ENCODE measurements around the gene MYO3A.
"Not testable (repeated sequence)": the region's sequence is repeated elsewhere in the genome, so short reads cannot be mapped to it uniquely, and the experiment has no call there.

The MYO3A gene

GRCh38 chr10:26081459-26081858, 147.4 kb downstream of the MYO3A start:
- DNase-seq (ENCODE audit: low read depth in 2 of 2) = no peak

GRCh38 chr10:26085549-26085948, 151.5 kb downstream of the MYO3A start:
- no peak for DNase-seq (ENCODE audit: low read depth in 2 of 2)

- DNase-seq (ENCODE audit: low read depth in 2 of 2) = no peak
Measured at GRCh38 chr10:26087666-26088065, 153.6 kb downstream of the MYO3A start.

- DNase-seq (ENCODE audit: low read depth in 2 of 2) = no peak
Measured at GRCh38 chr10:26090026-26090425, 156.0 kb downstream of the MYO3A start.

- no peak for DNase-seq (ENCODE audit: low read depth in 2 of 2)
Measured at GRCh38 chr10:26090762-26091161, 156.7 kb downstream of the MYO3A start.

- DNase-seq (ENCODE audit: low read depth in 2 of 2) = no peak
Measured at GRCh38 chr10:26093229-26093628, 159.2 kb downstream of the MYO3A start.

- DNase-seq (ENCODE audit: low read depth in 2 of 2) = no peak
Measured at GRCh38 chr10:26095781-26096180, 161.8 kb downstream of the MYO3A start.

GRCh38 chr10:26097549-26097948, 163.5 kb downstream of the MYO3A start:
- DNase-seq (ENCODE audit: low read depth in 2 of 2) = not testable (repeated sequence)

- DNase-seq (ENCODE audit: low read depth in 2 of 2) = no peak
Measured at GRCh38 chr10:26112532-26112931, 178.5 kb downstream of the MYO3A start.

GRCh38 chr10:26138613-26139012, 204.6 kb downstream of the MYO3A start:
- DNase-seq (ENCODE audit: low read depth in 2 of 2) = no peak

- DNase-seq (ENCODE audit: low read depth in 2 of 2) = no peak
Measured at GRCh38 chr10:26156019-26156418, 222.0 kb downstream of the MYO3A start.

GRCh38 chr10:26157734-26158133, 223.7 kb downstream of the MYO3A start:
- DNase-seq (ENCODE audit: low read depth in 2 of 2) = no peak

GRCh38 chr10:26169466-26169865, 235.4 kb downstream of the MYO3A start:
- no peak for DNase-seq (ENCODE audit: low read depth in 2 of 2)

GRCh38 chr10:26172131-26172530, 238.1 kb downstream of the MYO3A start:
- DNase-seq (ENCODE audit: low read depth in 2 of 2) = no peak

- DNase-seq (ENCODE audit: low read depth in 2 of 2) = no peak
Measured at GRCh38 chr10:26173837-26174236, 239.8 kb downstream of the MYO3A start.

GRCh38 chr10:26177341-26177740, 243.3 kb downstream of the MYO3A start:
- DNase-seq (ENCODE audit: low read depth in 2 of 2) = no peak

GRCh38 chr10:26194275-26194674, 260.2 kb downstream of the MYO3A start:
- no peak for DNase-seq (ENCODE audit: low read depth in 2 of 2)

GRCh38 chr10:26197248-26197647, 263.2 kb downstream of the MYO3A start:
- no peak for DNase-seq (ENCODE audit: low read depth in 2 of 2)

GRCh38 chr10:26198119-26198518, 264.1 kb downstream of the MYO3A start:
- no peak for DNase-seq (ENCODE audit: low read depth in 2 of 2)

GRCh38 chr10:26199841-26200240, 265.8 kb downstream of the MYO3A start:
- no peak for DNase-seq (ENCODE audit: low read depth in 2 of 2)

- DNase-seq (ENCODE audit: low read depth in 2 of 2) = no peak
Measured at GRCh38 chr10:26205223-26205622, 271.2 kb downstream of the MYO3A start.

GRCh38 chr10:26211781-26212444, 277.9 kb downstream of the MYO3A start:
- DNase-seq (ENCODE audit: low read depth in 2 of 2) = no peak

GRCh38 chr10:26212511-26212910, 278.5 kb downstream of the MYO3A start:
- no peak for DNase-seq (ENCODE audit: low read depth in 2 of 2)

GRCh38 chr10:26213157-26213800, 279.2 kb downstream of the MYO3A start:
- no peak for DNase-seq (ENCODE audit: low read depth in 2 of 2)

Measured in stimulated activated CD8-positive, alpha-beta memory T cell treated with anti-CD3 and anti-CD28 coated beads, Interleukin-7, amount 100 ng/mL, for 4 hours (primary cell).